IPS-NIHi11 (cell line): Measurements from ENCODE around the gene BTBD7.
A peak's percentile ranks its signal among the peaks of the same experiment; 100 is the strongest.
"Not testable (repeated sequence)": the region's sequence is repeated elsewhere in the genome, so short reads cannot be mapped to it uniquely, and the experiment has no call there.

Experiments
- DNase-seq: peaks from one replicate; pipeline ENCODE4 v3.0.0; 2012; ENCODE audit warnings: mixed read lengths, low spot score

BTBD7 gene

DNA sequence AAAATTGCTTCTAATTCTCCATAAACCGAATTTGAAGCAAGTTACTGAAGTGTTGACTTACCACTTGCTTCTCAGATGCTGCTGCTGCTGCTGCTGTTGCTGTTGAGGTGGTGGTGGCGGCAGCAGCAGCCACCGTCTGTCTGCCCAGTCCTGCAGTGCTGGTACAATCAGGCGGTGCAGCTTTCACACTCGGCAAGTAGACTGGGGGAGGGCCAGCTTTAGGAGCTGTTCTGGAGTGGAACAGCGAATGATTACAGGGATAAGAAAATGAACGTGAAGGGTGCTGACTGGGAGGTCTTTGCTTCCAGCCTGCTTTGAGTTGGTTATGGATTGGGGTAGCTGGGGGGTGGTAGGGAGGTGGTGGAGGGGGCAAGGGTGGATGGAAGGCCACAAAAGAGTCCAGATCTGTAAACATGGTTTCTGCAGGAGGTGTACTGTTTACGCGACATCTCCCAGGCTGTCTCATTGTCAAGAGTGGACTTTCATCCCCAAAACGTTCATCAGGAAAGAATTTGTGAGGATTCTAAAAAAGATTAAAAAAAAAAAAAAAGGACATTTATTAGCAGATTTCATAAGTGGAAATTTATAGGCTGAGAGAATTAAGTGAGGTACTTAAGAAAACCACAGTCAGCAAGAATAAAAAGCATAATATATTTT lies 86.9 kb downstream of the BTBD7 start:
- no peak for DNase-seq

DNA sequence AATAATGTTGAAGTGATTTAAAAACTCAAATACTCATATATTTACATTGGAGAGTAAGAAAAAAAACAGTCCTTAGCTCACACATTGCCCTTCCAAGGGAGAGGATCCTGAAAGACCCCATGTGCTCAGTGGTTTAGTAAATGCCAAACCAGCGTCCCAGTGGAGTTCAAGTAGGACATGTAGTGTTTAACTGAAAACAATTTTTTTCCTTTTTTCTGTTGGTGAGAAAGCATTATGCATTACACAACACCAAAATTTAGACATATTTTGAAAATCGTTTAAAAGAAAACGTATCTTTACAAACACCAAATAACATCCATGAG lies 92.2 kb downstream of the BTBD7 start:
- no peak for DNase-seq

DNA sequence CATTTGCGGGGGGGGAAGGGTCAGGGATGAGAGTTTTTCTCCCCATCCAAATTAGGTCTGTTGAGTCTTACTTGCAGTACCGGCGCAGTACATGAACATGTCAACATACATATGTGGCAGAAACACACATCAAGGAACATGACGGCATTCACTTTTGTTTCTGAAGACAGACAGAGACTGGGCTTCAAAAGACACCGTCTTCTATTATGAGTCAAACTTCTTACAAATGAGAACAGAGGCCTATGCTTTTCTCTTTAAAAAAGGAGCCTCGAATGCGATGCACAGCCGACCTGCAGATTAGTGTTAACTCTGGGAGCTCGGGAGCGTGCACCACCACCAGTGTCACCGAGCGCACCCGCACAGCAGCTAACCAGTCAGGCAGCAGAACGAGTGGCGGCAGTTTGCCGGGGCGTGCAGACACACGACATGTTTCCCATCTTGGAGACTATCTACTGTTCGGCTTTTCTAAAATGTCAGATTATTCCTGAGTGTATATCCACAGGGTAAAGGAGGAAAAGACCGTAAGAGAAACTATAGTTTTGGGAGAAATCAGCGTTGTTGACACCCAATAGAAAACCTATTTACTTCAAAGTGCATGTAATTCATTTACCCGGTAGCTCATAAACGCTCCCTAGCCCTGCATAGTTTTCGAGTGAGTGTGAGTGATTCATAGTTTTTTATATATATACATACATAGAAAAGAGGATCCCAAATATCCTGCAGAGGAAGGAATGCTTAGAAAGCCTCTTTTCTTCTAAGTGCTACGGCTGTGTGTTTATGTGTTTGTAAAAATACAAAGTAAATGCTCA lies 92.8 kb downstream of the BTBD7 start:
- DNase-seq, result no peak

DNA sequence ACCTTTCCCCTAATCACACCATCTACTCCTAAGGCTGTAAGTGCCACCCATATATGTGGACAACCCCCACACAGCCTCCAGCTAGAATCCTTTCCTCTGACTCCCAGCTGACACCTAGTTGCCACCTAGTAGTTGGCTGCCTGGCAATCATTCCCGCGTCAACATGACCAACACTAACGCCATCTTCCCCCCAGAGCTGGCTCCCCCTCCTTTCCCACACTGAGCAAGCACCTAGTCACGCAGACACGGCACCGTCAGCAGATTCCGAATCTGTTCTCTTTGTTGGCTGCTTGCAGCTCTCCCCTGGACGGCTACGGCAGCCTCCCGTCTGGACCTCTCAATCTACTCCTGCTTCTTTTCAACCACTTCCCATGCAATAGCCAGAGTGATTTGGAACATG lies 98.0 kb downstream of the BTBD7 start:
- DNase-seq, result no peak

DNA sequence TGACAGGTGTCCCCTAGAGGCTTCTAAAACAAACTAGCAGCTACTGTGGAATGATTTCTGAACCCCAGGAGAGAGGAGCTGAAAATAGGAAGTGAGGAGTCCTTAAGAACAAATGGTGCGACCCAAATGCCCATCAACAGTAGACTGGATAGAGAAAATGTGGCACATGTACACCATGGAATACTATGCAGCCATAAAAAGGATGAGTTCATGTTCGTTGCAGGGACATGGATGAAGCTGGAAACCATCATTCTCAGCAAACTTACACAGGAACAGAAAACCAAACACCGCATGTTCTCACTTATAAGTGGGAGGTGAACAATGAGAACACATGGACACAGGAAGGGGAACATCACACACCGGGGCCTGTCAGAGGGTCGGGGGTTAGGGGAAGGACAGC lies 99.8 kb downstream of the BTBD7 start:
- not testable (repeated sequence) for DNase-seq

DNA sequence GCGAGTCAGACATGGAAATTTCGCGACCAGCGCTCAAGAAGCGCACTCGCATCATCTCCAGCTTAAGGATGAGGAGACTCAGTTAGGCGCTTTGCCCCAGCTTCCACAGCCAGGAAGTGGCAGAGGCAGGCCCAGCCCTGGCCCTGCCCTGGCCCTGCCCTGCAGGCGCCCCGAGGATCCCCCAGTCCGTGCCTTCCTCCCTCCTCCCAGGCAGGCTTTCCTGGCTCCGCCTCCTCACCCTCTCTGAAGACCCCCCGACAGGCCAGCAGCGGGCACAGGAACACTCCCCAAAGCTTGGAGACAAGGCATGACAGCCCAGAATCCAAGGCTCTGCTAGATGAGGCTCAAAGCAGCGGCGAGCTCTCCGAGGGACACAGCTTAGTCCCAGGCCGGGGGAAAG lies 100.7 kb downstream of the BTBD7 start:
- DNase-seq, result peak; percentile 33

DNA sequence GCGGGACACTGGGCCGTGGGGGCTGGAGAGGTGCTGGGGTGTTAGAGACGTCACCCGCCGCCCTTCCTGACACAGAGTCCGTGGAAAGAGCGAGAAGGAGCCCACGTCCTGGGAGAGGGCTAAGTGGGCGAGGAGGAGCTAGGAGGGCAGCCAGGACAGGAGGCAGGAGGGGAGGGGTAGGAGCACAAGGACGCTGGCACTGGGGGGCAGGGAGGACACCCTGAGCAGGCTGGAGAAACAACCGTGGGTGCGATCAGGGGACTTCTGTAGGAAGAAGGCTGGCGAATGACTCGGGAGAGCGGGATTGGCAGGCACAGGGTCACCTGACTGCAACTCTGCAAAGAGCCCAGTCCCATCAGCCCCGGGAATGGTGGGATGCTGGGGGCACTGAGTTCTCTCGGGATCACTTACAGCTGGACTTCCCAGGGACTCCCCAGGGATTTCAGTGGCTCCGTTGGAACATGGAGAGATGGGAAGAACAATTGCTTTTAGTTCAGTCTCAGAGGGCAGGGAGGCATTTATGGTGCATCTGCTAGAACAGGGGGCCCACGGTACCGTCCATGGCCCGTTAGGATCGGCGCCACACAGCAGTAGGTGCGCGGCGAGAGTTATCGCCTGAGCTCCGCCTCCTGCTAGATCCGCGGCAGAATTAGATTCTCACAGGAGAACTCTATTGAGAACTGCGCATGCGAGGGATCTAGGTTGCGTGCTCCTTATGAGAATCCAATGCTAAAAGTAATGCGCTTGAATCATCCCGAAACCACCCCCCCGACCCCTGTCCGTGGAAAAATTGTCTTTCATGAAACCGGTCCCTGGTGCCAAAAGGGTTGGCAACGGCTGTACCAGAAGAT lies 101.5 kb downstream of the BTBD7 start:
- peak; percentile 52 for DNase-seq

DNA sequence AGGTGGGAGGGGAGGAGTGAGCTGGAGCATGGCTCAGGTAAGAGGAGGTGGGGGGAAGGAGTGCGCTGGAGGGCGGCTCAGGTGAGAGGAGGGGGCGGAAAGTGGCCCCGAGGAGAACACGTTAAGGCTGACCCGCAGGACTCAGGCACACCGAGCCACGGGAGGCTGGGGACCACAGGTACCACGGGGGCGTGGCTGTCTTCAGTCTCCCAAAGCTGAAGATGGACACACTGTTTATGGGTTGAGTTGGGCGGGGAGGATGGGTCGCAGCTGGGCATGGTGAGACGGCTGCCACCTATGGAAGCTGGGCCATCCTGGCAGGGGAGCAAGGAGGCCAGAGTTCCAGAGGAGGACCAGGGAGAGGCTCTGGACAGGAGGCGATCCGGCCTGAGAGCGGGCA lies 102.3 kb downstream of the BTBD7 start:
- DNase-seq, result no peak

DNA sequence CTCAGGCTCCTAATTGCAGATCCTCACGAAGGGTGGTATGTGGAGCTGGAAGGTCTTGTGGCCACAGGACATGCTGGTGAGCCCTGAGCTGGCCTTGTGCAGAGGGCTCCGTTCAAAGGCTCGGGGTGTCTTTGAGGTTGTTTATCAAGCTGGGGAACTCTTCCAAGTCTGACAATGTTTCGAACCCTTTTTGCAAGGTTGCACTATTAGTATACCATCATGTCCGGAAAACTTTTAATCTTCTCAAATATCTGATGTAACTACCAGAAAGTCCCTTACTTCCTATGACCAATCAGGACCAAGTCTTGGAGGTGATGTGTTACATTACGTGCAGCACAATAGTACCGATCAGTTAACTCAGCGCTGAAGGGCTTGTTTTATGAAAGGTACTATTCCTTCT lies 104.3 kb downstream of the BTBD7 start:
- DNase-seq, result no peak

DNA sequence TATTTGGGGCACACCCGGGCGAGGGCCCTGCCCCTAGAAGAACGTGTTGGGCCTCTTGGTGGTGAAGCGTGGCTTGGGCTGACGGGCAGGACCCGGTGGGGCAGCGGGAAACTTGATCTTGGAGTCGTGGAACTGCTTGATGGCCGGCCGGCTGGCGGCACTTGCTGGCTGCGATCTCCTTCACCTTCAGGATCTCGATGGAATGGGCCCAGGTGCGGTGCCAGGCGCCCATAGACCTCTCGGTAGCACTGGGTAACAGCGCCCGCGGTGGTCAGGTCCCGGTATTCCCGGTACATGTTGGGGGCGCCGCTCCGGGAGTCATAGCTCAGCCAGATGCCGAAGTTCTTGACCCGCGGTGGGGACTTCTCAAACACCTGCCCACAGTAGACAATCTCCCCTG lies 109.3 kb downstream of the BTBD7 start:
- DNase-seq, result no peak

DNA sequence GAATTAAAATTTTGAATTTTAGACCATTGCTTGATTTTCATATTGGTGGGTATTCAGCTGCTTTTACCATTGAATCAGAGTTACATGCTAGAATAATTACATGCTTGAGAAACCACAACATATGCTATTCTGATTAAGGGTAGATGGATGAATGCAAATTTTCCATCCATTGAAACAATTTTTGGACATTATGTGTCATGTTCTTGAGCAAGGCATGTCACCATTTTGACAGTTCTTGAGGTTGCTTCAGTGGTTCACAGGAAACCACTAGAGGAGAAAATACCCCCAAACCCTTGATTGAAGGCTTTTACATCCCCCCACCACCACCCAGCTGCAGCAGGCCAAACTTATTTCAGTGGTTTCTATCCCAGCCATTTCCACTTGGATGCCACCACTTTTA lies 112.3 kb downstream of the BTBD7 start:
- no peak for DNase-seq

DNA sequence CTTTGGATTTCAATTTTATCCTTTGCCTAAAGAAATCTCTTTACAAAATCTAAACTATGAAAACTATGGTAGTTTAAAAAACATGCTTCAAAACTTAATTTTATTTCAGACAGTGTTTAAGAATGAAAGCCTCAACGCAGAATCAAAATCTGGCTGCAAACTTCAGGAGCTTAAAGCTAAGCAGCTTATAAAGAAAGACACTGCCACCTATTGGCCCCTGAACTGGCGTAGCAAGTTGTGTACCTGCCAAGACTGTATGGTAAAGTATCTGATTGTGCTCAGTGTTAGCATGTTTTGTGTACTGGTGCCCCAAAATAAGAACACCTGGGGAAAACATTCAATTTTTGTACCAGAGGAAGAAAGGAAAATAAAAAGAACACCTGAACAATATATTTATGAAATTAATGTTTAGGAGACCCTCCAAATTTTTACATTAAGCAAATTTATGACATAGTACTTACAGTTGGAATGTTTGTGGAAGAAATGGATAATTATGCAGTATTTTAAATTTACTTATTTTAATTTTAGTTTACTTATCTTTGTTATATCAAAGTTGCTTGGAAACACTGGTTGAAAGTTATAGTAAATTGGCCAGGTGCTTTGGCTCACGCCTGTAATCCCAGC lies 113.6 kb downstream of the BTBD7 start:
- peak; percentile 59 for DNase-seq

DNA sequence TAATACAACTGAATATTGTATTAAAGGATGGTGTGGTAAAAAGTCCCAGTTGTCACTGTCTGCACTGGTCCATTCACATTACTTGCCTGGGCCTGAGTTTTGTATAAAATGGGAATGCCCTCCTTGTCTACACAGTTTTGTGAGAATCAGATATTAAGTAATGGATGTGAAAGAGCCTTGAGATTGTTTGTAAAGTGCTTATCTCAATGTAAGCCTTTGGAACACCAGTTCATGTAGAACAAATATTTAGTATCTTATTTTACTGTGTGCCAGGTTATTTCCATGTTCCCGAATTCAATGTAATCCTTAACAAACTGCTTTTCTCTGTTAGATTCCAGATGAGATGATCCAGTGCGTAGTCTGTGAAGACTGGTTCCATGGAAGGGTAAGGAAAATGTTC lies 118.2 kb downstream of the BTBD7 start:
- DNase-seq, result no peak

DNA sequence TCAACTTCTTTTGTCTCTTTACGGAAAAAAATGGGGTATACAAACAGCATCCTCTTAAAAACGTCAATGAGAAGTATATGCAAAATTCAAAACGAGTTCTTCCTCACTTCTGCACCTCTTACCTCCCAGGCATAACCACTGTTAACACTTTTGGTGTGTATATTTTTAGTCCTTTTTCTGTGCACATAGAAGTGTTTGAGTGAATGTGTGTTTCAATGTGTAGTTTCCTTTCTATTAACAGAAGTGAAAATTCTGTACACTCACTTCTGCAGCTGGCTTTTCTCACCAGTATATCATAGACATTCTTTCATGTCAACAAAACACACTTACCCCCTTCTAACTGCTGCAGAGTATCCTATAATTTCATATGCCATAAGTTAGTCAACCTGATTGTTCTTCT lies 120.4 kb downstream of the BTBD7 start:
- DNase-seq, result no peak

DNA sequence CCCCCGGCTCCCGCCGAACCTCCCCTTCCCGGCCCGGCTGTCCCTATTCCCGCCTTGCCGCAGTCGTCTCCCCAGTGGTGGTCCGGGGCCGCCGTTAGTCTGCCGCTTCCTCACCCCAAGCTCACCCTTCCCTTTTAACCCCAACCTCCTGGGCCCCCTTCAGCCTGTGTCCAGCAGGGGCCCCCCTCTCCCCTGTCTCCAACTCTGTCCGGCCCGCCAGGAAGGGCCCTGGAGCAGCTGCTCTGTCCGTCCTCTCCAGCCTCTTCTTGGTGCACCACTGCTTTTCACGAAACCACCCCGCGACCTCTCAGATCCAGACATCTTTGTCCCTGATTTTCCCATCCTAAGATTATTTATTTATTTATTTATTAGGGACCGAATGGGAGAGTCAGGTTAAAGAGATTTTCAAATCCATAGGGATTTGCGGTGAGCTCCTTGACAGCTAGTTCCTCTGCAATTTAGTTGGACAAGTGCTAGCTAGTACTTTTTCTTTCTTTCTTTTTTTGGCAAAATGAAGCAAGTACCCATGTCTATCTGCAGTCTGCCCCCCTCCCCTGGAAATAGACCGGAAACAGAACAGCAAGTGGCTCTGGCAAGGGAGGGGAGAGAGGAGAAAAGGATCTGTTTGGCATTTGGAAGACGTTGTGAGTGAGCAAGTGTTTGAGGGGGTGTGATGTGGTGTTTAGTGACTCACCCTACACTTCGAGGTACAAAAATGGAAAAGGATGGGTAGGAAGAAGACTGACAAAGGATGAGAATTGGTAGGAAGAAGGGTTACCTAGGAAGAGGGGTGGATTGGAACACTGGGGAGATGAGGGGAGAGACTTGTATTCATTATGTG lies 125.1 kb downstream of the BTBD7 start:
- DNase-seq, result peak; percentile 70

DNA sequence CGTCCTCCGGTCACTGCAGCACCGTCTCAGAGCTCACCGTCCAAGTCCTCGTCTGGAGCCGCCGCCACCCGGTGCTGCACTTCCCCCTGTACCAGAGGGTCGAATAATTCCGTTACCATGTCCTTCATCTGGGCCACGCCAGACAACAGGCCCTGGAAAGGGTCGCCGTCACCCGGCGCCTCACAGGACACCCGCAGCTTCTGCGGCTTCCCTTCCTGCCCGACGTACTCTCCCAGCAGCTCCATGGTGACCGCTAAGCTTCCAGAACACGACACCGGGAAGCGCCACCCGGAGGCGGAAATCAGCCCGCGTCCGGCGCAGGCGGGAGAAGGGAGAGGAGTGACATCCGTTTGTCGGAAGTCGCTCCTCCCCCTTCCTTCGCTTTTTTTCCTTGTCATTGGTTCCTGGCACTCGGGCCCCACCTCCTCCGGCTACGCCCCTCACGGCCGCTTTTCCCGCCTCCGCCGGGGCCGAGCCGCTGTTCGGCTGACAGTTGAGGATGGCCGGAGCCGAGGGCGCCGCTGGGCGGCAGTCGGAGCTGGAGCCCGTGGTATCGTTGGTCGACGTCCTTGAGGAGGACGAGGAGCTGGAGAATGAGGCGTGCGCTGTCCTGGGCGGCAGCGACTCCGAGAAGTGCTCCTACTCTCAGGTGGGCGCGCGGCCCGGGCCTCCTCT lies 125.9 kb downstream of the BTBD7 start, which contains the start of the genes GON7 and UBR7:
Gene GON7 (minus strand): TSS at position 273 of the 675 bp plus-strand sequence. CDS start 28 bp downstream, at position 245.
Gene UBR7 (plus strand): TSS at position 464 of the 675 bp plus-strand sequence. CDS start 36 bp downstream, at position 500.
- peak; percentile 96 for DNase-seq

DNA sequence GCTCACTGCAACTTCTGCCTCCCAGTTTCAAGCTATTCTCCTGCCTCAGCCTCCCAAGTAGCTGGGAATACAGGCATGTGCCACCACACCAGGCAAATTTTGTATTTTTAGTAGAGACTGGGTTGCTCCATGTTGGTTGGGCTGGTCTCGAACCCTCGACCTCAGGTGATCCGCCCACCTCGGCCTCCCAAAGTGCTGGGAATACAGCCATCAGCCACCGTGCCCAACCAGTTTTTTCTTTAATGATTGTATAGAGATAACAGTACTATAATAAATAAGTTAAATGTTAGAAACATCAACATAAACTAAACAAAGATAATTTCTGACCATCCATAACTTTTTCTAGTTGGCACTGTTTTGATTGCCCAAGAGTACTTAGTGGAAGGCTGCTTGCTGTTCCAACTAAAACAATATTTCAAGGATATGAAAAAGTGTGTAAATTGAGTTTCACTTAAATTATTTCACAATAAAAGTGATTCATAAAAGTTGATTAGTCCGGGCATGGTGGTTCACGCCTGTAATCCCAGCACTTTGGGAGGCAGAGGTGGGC lies 131.6 kb downstream of the BTBD7 start:
- no peak for DNase-seq

DNA sequence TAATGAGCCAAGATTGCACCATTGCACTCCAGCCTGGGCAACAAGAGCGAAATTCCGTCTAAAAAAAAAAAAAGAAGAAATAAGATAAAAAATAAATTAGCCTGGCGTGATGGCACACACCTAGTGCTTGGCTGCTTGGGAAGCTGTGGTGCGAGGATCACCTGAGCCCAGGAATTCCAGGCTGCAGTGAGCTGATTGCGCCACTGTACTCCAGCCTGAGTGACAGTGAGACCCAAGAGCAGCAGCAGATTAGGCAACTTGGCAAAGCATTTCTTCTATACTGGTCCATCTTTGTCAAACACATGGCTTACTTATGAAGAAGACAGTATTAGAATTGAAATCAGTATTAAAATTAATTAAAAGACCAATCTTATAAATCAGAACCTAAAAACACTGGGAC lies 132.3 kb downstream of the BTBD7 start:
- no peak for DNase-seq

DNA sequence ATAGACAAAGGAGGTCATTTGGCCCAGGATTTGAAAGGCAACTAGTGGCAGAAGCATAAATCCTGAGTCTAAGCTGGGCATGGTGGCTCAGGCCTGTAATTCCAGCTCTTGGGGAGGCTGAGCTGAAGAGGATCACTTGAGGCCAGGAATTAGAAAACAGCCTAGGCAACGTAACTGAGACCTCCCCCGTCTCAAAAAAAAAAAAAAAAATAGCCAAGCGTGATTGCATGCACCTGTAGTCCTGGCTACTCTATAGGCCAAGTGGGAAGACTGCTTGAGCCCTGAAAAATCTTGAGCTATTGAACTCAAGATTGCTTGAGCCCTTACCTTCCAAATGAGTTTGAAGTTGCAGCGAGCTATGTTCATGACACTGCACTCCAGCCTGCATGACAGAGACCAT lies 133.8 kb downstream of the BTBD7 start:
- no peak for DNase-seq

DNA sequence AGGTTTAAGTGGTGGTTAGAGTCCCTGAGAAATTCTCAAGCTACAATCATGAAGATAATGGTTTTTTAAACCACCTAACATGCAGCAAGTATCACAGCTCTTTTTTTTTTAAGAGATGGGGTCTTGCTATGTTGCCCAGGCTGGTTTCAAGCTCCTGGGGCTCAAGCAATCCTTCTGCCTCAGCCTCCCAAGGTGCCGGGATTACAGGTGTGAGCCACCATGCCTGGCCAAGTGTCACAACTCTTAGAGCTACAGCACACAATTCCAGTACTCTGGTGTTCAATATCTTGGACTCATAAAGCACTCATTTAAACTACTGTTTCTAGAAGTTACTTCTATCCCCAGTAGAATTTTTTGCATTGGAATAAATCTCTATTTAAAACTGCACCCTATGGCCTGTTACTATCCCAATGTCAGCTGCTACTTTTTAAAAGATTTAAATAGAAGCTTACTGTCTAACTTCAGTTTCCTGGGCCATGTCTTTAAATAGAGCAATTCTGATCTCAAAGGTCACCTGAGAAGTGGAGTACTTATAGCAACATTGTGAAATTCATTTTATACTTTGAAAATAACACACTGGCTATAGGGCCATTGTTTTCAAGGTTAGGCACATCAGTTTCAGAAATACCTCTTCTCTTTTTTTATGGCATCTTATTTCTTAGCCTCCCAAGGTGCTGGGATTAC lies 137.4 kb downstream of the BTBD7 start:
- no peak for DNase-seq
